NCI-H345 (cell line): ENCODE measurements around the gene BMERB1.
A peak's percentile ranks its signal among the peaks of the same experiment; 100 is the strongest.
"Not testable (repeated sequence)": the region's sequence is repeated elsewhere in the genome, so short reads cannot be mapped to it uniquely, and the experiment has no call there.

Experiments
- DNase-seq: peaks from one replicate; lab custom pipeline; 2025; lab: John Stamatoyannopoulos, UW

The BMERB1 gene

DNA sequence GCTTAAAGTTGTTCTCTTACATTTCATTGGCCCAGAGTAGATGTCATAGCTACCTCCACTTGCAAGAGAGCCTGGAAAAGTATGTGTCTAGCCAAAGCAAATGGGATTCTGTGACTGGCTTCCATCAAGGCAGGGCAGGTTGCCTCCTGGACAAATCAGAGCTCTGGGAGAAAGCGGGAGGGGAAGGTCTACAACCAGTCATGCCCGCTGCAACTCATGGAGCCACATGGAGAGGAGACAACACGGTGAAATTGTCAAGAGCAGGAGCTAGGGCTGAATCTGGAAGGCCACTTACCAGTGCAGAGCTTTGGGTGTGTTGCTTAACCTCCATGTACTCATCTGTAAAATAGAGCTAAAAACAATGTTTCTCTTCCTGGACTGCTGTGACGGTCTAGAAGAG lies 124.8 kb downstream of the BMERB1 start:
- DNase-seq, result no peak

DNA sequence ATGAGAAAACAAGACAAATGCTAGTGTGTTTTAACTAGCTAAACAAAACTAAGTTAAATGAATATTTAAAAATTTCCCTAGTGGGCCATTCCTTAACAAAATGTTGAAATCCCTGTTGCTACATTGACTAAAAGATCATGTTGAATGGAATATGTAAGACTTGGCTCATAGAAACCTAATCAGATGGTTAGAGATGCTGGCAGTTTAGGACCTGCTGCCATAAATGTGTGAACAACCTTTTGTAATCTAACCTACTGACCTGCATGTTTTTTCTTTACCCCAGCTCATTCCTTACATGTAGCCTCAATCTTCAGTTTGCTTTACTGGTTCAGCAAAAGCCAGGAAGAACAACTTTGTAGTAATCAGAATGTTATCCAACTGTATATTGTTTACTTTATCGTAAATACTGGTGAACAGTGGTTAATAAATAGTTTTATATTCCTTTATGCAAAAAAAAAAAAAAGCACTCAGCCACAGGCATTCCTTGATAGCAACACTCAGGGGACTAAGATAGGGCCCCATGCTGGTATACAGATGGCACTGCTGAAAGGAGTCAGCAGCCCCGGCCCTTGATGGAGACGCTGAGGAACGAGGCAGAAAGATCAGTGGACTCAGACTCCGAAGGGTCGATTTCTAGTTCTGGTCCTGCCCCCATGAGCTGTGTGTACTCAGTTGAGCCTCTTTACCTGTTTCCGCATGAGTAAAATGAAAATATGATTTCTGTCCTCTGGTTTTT lies 130.4 kb downstream of the BMERB1 start:
- no peak for DNase-seq

DNA sequence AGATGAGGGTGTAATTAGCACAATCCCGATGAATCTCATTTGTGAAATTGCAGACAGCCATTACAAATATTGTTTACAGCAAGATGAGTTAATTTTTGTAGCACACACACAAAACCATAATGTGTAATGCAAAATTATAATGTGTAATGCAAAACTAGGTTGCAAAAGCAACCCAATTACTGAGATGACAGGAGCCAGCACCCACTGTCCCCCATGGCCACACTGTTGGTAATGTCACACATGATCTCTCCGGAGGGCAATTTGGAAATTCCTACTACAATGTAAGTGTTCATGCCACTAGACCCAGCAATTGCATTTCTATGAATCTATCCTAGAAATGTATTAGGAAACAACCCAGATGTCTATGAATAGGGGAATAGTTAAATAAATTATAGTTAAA lies 131.7 kb downstream of the BMERB1 start:
- DNase-seq, result no peak

DNA sequence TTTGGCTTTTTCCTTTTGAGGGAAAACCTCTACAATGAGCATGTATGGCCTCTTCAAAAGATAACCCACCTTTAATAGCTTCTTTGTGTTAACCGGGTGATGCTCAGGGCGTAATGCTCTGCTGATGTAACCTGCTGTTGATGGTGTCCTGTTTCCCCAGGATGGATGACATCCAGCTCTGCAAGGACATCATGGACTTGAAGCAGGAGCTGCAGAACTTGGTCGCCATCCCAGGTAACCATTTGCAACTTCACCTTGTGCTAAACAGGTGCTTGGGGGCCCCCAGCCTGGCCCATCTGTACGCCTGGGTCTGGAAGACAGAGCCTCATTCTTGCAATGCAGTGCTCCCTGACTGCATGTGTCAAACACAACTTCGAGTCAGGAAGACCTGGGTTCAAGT lies 133.4 kb downstream of the BMERB1 start:
- DNase-seq, result no peak

DNA sequence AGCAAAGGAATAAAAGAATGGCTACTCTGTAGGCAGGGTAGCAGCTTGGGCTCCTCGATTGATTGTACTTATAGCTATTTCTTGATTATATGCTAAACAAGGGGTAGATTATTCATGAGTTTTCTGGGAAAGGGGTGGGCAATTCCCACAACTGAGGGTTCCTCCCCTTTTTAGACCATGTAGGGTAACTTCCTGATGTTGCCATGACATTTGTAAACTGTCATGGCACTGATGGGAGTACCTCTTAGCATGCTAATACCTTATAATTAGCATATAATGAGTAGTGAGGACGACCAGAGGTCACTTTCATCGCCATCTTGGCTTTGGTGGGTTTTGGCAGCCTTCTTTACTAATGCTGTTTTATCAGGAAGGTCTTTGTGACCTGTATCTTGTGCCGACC lies 136.3 kb downstream of the BMERB1 start:
- not testable (repeated sequence) for DNase-seq

DNA sequence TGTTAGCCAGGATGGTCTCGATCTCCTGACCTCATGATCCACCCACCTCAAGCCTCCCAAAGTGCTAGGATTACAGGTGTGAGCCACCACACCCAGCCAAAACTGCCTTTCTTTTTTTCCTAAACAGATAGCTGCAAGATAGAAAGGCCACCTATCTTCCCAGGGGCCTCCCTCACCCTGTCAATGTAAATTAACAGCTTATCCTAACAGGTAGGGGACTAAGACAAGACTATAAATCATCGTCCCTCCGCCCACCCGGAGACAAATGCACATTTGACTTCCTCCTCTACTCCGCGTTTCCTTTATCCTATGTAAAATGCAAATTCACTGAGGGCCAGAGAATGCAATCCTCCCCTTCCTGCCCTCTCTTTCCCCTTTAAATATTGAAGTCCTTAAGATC lies 137.2 kb downstream of the BMERB1 start:
- DNase-seq, result no peak

DNA sequence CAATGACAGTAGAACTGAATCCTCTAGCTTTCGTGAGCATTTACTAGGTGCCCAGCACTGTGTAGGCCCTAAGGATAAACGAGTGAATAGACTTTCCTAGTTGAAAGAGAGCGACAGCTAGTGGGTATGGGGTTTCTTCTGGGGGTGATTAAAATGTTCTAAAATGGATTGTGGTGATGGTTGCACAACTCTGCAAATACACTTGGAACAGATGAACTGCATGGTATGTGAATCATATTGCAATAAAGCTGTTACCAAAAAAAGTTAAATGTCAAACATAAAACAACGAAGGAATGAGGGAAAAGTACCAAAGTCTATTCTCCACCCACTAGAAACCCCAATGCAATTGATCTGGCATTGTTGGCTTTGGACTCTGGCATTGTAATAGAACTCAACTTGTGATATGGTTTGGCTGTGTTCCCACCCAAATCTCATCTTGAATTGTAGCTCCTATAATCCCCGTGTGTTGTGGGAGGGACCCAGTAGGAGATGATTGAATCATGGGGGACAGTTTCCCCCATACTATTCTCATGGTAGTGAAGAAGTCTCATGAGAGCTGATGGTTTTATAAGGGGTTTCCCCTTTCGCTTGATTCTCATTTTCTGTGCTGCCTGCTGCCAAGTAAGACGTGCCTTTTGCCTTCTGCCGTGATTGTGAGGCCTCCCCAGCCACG lies 138.1 kb downstream of the BMERB1 start:
- DNase-seq, result no peak

DNA sequence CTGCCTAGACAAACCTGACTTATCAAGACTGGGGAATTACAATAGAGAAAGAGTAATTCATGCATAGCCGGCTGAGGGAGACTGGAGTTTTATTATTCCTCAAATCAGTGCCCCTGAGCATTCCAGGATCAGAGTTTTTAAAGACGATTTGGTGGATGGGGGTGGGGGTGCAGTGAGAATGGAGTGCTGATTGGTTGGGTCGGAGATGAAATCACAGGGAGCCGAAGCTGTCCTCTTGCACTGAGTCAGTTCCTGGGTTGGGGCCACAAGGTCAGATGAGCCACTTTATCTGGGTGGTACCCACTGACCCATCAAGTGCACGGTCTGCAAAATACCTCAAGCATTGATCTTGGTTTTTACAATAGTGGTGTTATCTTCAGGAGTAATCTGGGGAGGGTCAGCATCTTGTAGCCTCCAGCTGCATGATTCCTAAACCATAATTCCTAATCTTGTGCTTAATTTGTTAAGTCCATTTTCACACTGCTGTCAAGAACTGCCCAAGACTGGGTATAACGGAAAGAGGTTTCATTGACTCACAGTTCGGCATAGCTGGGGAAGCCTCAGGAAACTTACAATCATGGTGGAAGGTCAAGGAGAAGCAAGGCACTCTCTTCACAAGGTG lies 139.0 kb downstream of the BMERB1 start:
- no peak for DNase-seq

DNA sequence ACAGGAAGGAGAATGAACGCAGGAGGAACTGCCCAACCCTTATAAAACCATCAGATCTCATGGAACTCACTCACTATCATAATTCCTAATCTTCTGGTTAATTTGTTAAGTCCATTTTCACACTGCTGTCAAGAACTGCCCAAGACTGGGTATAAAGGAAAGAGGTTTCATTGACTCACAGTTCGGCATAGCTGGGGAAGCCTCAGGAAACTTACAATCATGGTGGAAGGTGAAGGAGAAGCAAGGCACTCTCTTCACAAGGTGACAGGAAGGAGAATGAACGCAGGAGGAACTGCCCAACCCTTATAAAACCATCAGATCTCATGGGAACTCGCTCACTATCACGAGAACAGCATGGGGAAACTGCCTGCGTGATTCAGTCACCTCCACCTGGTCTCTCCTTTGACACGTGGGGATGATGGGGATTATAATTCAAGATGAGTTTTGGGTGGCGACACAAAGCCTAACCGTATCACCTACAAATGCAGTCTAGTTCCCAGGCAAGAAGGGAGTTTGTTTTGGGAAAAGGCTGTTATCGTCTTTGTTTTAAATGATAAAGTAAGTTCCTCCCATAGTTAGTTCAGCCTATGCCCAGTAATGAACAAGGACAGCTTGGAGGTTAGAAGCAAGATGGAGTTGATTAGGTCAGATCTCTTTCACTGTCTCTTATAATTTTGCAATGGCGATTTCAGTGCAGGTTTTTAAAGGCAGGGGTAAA lies 139.7 kb downstream of the BMERB1 start:
- DNase-seq, result not testable (repeated sequence)

DNA sequence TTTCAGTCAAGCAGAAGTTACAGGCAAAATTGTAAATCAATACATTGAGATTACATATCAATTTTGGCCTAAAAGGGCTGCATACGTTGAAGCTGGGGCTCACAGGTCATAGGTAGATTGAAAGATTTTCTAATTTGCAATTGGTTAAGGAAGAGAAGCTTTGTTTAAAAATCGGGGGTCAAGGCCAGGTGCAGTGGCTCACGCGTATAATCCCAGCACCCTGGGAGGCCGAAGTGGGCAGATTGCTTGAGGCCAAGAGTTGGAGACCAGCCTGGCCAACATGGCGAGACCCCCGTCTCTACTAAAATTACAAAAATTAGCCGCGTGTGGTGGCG lies 140.2 kb downstream of the BMERB1 start:
- no peak for DNase-seq

DNA sequence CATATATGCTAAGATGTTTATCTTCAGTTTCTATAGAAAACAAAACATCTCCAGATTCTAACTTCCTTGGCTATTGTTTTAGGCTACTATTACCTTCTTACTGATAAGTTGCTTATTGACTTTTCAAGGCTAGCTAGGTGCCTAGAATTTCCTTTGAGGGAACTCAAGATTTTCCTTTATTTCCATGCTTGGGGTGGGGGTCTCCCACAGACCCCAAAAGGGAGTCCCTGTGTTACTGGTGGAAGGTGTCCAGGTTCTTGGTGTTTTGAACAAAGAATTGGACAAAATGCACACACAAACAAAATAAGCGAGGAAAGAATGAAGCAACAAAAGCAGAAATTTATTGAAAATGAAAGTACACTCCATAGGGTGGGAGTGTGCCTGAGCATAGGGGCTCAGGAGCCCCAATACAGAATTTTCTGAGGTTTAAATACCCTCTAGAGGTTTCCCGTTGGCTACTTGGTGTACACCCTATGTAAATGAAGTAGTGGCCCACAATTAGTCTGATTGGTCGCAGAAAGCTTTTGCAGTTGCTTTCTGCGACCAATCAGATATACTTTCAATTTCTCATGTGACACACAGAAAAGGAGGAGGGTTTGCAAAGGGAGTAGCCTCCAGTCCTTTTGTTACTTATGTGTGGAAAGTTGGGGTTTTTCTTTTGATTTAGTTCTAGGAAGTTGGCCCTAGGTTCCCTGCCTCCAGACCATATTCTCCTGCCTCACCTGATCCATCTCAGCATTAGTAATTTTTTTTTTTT lies 141.1 kb downstream of the BMERB1 start:
- DNase-seq, result no peak

DNA sequence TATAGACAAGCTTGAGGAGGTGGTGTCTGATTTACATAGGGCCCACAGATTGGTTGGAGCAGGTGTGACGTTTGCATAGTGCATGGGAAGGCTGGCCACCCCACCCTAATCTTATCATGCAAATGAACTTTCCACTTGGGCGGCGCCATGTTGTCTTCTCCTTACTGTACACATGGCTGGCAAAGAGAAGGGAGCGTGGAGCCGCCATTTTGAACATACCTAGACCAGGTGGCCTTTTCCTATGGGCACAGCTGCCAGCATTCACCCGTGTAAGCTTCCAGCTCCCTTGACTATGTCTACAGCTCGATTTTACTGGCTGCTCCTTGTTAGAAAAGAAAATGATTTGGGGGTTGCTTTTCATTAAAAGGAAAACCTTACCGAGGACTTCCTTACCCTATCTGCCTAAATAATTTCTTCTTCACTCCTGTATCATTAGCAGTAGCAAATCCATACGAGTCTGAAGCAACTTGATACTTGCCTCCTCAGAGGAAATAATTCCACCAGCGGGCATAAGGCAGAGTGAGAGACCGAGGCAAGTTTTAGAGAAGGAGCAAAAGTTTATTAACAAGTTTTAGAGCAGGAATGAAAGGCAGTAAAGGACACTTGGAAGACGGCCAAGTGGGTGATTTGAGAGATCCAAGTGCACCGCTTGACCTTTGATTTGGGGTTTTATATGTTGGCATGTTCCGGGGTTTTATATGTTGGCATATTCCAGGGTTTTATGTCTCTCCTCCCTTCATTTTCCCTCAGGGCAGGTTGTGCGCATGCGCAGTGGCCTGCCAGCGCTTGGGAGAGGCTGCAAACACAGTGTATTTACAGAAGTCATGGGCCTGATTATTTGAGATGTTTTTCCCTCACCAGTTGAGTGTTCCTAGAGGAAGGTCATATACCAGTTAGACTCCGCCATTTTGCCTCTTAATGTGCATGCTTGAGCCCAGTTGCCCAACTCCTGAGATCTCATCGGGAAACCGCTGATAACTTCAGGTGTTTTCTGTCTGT lies 142.9 kb downstream of the BMERB1 start:
- no peak for DNase-seq

DNA sequence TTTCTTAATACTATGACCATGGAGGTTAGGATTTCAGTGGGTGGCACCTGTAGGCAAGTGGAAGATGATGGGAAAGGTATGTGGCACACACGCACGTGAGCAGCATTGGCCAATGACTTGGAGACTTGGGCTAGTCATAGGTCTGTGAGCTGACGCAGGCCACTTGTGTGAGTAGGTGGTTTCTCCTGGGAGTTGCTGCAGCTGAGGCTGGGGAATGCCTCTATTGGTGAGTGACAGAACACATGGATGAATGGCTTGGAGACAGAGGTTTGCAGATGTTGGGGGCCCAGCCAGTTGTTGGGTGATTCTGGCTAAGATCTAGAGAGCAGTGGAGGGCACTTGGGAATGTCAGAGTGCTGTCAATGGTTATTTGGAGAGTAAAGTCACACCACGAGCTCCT lies 144.4 kb downstream of the BMERB1 start:
- no peak for DNase-seq

DNA sequence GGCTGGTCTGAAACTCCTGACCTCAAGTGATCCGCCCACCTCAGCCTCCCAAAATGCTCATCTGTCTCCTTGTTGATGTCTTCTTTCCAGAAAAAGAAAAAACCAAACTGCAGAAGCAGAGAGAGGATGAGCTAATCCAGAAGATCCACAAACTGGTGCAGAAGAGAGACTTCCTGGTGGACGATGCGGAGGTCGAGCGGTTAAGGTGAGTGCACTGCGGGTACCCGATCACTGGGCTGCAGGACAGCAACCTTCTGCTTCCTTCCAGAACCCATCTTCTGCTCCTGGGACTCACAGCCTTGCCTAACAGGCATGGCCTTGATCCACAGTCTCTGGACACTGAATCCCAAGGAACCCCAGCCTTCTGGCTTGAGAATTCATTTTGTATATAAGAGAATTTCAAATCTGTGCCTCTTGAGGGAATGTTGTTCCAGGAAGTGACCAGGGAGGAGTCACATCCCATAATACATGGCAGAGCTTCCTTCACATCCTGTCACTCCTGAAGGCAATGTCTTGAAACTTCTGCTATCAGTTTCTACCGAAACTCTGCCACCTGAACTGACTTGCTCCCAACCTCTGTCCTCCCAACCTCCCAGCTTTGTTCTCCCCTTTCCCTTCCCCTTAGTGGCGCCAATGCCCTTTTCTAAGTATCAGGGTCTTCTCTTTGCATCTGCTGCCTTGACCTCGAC lies 146.9 kb downstream of the BMERB1 start:
- DNase-seq, result no peak

DNA sequence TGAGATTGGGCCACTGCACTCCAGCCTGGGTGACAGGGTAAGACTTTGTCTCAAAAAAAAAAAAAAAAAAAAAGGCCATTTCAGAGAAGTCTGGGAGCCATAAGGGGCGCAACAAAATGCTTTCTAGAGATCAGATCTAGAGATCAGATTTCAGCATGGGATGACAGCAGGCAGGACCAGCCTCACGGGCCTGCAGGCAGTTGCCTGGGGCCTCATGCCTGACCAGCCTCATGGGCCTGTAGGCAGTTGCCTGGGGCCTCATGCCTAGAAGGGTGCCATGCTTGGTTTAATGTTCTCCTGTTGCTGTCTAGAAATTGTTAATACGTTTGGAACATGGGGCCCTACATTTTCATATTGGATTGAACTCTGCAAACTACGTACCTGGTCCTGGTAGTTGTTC lies 149.1 kb downstream of the BMERB1 start:
- no peak for DNase-seq

DNA sequence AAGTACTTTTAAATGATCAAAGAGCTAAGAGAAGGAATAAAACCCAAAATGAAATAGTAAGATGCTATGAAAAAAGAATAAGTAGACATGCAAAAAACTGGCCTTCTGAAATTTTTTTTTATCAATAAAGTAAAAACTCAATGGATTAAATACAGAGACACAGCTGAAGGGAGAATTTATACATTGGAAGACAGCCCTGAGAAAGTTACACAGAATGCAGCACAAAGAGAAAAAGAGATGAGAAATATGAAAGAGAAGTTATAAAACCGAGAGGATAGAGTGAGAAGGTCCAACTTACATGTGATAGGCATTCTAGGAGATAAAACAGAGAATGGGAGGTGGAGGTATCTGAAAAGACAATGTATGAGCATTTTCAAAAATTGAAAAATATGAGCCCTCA lies 151.6 kb downstream of the BMERB1 start:
- DNase-seq, result no peak

DNA sequence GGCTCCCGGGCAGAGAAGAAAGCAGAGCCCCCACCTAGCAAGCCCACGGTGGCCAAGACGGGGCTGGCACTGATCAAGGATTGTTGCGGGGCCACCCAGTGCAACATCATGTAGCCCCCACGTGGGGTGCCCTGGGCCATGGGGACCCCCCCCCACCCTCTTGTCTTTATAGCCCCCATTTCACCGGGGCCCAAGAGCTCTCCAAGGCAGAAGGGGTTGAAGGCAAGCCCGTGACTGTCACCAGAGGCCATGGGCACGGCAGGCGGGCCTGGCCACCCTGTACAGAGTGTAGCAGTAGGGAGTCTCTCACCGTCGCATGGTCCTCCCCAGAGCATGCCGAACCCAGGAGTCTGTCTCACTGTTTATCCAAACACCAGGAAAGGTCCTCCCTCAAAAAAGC lies 152.3 kb downstream of the BMERB1 start:
- no peak for DNase-seq

DNA sequence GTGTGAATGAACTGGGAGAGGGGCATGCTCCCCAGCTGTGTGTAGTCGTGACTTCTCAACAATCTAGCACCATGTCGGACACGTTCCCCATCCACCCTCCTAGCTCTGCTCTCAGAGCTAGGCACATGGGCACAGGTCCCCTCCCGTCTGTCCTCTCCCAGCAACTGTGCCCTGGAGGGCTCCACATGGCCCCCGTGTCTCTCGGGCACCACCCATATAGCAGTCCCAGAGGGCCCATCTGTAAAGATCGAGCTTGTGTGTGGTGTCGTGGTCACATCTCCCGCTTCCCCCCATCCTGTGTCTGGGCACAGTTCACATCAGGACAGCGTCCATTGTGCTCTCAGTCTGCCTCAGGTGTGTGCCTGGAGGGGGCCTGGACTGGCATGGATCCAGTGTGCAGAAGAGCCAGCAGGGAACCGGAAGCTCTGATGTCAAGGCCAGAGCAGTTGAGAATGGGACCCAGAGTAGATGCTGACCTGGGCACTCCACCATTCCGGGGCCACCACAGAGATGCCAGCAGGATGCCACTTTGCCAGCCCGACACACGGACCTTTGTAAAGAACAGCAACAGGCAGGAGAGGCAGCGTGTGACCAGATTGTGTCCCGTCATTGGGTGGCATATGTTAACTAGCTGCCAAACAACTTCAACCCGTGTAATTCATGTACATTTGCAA lies 152.9 kb downstream of the BMERB1 start:
- DNase-seq, result peak; percentile 63

DNA sequence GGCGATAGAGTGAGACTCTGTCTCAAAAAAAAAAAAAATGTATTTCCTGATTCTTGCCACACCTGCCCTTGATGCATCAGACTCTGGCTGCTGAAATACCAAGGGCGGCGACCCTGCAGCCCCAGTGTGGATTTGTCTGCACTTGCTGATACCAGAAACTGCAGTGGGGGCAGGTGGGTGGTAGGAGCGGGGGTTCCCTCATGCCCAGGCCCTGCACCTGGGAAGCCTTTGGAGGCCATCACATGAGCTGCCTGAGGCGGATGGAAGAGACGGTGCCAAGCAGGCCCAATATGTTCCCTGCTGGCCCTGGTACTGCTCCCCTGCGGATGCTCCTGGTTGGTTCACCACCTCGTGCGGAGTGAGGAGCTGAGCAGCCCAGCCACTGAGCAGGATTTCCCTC lies 157.9 kb downstream of the BMERB1 start:
- DNase-seq, result no peak

DNA sequence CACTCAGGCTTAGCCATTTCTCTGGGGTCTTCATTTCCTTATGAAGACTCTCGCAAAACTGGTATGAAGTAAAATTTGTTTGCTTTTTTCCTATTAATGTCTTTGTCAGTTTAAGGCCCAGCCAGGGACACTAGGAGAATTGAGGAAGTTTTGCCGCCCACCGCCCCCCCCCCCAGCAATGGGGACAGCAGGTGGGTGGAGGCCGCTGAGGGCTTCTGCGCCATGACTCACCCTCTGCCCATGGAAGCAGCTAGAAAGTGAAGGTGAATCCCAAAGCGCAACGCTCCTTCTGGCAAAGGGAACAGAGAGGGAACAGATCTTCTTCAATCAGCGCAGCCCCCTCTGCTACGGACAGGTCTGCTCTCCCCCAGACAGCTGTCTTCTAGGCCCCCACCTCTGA lies 158.8 kb downstream of the BMERB1 start:
- no peak for DNase-seq
